Fibroblast of skin of back (primary cell): Measurements from ENCODE around the gene OR2B6.

Source experiments
- DNase-seq: peaks from one replicate; pipeline ENCODE4 v3.0.0-alpha.2; 2013

OR2B6 gene

GRCh38 chr6:28000351-28001045, 43.5 kb downstream of the OR2B6 start:
- no peak for DNase-seq

GRCh38 chr6:28001351-28001750, 44.3 kb downstream of the OR2B6 start:
- no peak for DNase-seq

GRCh38 chr6:28001751-28002150, 44.7 kb downstream of the OR2B6 start:
- no peak for DNase-seq

- no peak for DNase-seq
These were observed 45.1 kb downstream of the OR2B6 start for GRCh38 chr6:28002161-28002560.

GRCh38 chr6:28003059-28003458, 46.0 kb downstream of the OR2B6 start:
- DNase-seq = no peak

GRCh38 chr6:28003661-28004060, 46.6 kb downstream of the OR2B6 start:
- DNase-seq = no peak

- no peak for DNase-seq
These were observed 47.5 kb downstream of the OR2B6 start for GRCh38 chr6:28004350-28005151.

GRCh38 chr6:28005152-28005890, 48.3 kb downstream of the OR2B6 start:
- DNase-seq = no peak

- no peak for DNase-seq
These were observed 48.9 kb downstream of the OR2B6 start for GRCh38 chr6:28005975-28006374.
